A172 (cell line): ENCODE results near the gene EGFLAM. TPM values are rescaled to one million over a fixed set of nuclear protein-coding genes. Genes with fewer than 3 reads are reported as not detected.

Experiments used
- DNase-seq: peaks from one replicate; pipeline ENCODE4 v3.0.0-alpha.2; 2015; ENCODE audit warnings: low spot score
- total RNA-seq: library from RNA; depleted of rRNA; stranded (reverse); fragments of >200 nt; shearing (Covaris generic); gene quantifications from 2 replicates; pipeline ENCODE4 v1.2.3, GENCODE V29; 2014

The EGFLAM gene
- total RNA-seq, 1 experiment from 2014 or later = 0.07 TPM

DNA sequence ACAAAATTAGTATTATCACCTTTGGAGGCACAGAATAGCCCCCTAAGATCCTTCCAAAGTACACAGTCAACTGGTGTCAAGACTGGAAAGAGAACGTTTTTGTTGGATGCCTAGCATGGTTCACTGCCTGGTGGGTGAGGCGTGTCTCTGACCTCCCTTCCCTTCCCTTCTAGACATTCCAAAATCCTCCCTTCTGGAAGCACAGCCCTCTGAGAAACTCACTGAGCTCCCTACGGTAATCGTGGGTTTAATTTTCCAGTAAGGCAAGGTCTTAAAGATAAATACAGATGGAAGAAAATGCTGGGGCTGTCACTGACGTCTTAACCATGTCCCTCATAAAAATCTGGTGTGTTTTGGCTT lies 159.3 kb downstream of the EGFLAM start:
- no peak for DNase-seq

DNA sequence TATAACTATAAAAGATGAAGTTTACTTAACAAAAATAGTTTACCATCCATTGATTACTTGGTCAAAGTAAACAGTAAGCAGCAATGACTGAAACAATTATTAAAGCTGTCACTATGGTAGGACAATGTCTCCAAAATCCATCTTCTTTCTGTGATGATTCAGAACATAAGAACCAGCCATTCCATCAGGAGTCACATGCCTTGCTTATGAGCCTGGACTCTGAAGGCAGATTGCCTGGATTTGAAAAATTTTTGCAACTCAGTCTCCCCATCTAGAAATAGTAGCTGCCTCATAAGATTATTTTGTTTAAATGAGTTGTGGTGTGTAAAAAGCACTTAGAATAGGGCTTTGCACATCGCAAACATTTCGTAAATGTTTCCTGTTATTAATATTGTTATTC lies 161.9 kb downstream of the EGFLAM start:
- no peak for DNase-seq

DNA sequence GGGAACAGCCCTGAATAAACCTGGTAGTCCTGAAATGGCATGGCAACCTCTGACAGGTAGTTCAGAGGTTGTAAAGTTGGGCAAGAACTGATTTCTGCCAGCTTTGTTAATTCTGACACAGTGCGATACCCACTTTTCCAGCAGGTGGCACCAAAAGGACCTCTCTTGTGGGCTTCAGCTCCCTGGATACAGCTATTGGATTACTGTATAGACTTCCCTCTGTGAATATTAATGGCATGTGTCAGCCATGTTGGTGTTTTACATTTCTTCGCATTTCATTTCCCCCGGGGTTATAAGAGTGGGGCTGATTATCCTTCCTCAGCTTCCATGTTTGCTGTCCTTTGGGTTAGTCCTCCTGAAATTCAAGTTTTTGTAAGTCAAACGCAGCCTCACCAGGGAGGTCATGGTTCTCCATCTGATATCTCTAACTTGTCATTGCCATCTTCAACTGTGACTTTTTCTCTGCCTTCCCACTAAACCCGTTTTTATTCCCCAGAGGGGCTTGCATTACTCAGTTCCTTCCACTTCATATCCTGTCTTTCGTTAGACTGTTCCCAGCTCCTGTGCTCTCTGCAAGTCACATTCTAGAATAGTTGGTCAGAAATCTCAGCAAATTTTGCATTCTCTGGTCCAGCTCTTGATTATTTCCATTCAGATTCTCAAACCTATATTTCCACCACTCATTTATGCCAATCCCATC lies 162.5 kb downstream of the EGFLAM start:
- DNase-seq = peak; percentile 68

DNA sequence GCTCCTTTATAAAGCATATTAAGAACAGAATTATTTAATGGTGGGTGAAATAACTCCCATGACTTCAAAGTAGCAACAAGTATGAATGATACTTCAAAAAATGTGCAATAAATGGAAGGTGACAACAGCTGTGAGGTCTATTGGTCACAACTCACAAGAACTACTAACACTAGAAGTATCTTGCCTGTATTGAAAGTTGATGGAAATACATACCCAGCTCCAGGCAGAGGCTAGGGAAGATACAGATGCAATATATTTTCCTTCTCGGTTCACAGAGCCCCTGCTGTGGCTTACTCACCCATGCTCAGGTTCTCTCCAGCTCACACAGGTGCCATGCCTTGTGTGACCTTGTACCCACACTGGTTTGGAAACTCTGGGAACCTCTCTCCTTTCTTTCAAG lies 164.3 kb downstream of the EGFLAM start:
- DNase-seq = no peak

DNA sequence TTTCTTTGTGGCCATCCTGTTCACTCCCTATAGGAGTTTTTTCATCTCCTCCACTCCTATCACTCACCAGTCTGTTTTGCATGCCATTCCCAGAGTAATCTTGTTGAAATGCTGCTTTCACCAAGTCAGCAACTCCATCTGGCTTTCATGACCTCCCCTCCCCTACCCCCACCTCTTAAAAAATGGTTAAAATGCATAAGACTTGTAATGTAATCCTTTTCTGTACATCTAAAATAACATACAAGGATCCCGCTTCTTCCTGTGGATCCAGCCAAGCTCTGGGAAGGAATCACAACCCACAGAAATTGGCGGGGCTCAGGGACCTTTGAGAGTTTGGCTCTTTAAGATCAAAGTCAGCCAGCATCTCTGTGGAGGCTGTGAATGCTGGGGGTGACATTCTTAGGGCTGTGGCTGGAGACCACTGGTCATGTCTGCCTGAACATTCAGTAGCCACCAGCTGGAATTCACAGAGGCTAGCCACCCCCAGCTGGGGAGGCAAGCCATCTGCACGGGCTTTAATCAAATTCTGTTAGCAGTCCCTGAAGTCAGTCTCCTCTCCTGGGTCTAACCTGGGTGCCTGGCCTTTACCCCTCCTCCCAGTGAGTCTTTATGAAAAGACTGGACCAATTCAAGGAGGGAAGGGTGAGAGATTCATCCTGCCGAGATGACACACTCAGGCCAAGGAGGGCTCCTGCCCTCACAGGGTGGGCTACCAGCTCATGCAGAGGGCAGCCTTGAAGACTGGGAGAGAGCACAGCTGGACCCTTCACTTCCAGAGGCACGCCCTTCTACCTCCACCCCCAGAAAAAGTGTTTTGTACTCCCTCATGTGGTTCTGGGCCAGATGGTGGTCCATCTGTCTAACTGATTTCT lies 165.2 kb downstream of the EGFLAM start:
- DNase-seq = no peak

DNA sequence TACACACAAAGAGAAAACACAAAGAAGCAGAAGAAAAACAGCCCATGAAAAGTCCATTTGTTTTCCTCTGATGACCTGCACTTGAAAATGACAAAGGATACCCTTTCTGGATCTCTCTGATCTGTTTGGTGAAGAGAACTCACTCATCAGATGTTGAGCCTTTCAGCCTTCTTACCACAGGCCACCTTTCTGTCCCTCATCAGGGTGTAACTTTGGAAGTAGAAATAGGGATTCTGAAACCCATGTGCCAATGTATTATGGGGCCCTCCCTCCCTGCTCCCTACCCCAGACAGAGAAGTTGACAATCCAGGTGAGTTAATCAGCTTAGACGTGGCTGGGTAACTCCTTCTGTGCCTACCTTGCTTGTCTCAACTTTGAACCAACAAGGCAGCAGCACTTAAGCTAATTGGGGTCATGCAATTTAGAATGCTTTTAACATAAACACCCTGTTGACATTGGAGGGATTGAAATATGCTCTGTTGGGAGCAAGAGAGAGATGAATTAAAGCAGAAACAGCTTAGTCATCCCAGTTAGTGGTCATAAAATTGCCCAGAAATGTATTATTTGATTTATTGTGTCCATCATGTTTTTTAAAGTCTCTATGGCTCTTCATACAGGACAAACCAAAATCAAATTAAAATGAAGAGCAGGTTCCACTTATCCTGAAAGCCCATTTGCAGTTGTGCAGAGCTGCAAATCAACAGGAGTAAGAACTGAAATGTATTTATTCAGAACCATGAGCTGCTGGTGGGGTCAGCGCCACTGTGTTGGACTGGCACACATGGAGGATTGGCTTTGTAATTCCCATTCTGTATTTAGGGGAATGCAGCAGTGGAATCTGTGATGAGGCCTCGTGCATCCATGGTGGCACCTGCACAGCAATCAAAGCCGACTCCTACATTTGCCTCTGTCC lies 166.0 kb downstream of the EGFLAM start:
- peak; percentile 37 for DNase-seq

DNA sequence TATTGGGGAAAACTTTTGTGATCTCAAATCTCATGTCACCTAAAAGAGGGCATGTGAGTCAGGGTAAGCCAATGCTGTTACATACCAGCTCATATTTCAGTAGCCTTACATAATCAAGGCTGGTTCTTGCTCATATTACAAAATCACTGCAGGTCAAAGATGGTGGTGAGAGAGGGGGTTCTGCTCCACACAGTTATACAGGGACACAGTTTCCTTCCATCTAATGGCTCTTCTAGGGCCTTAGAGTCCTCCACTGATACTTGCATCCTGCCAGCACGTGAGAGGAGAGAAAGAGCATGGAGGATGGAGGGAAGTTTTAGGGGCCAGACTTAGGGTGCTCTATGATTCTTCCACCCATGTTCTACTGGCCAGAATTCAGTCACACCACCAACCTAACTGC lies 168.1 kb downstream of the EGFLAM start:
- DNase-seq = no peak

DNA sequence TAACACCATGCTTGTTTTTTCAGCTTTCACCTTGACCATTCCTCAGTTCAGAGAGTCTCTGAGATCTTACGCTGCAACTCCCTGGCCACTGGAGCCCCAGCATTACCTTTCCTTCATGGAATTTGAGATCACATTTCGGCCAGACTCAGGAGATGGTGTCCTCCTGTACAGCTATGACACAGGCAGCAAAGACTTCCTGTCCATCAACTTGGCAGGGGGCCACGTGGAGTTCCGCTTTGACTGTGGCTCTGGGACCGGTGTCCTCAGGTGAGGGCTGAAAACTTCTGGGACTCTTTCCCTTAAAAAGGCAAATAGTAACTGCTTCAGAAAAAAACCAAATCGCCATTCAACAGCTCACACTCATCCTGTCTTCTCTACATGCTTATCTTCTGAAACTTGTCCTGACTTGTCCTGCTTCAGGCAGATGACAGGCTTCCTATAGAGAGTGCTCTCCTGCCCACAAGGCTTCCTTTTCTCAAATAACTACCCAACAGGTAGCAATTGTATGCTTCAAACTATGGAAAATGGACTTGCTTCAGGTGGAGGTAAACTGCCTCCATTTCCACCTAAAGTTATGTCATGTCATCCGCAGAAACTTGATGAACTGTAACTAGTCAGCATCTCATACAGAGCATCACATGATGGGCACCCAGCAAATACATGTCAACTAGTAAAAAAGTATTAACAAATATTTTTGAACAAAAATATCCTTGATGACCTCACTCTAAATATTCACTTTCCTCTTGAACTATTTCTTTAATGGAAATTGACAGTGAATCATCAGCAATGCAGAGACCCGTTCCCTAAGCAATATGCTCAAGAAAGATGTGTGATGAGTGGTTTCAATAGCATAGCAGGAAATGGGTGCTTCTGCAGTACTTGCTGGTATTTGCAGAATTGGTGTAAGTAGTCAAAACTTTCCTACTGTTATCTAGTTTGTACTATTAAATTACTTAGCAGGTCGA lies 168.9 kb downstream of the EGFLAM start:
- DNase-seq = no peak

DNA sequence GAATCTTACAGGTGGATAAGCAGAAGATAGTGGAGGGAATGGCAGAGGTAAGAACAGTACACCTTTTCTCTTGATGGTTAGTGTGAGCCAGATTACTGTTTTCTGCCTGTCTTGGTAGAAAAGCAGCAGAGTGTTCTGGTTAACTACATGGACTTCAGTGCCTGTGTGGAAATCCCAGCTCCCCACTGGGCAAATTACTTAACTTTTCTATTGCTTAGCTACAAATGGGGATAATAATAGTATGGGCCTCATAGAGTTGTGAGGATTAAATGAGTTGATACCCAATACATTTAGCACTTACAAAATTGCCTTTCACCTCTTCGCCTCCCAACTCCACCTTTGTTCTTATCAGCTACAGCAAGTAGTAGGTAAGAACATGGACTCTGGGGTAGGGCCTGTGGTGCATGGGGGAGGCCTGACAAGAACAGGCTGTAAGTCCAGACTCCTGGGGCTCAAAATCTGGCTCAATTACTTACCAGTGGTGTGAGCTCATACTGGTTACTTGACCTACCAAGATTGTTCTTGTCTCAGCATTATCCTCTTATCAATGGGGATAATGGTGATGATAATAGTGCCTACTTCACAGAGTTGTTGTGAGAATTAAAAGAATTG lies 173.0 kb downstream of the EGFLAM start:
- DNase-seq = no peak

DNA sequence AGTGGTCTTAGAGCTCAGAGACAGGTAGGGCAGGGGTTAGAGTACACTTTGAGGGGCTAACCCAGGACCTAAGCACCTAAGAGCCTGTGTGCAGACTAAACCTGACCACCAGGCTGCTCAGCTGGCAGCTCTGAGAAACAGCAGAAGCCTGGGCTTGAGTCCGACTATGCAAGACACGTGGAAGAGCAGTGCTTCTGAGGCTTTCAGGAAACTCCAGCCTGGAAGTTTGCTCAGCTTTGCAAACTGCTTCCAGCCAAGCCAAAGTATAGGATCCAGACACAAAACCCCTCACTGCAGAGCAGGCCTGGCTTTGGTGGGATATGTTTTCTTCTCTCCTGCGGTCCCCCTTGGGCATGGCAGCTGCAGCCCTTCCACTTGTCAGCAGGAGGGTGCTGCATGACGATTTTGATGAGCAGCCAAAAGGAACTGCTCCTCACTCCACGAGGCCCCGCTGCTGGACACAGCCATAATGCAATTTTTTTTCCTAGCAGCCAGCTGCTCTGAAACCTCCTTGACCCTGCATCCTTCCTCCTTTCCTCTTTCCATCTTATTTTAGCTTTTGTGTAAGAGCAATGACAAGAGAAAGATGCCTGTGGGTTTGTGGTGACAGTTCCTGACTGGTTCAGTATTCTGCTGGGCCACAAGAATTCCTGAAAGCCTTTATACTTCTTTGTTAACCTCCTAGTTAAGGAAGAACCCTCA lies 175.0 kb downstream of the EGFLAM start:
- peak; percentile 87 for DNase-seq

DNA sequence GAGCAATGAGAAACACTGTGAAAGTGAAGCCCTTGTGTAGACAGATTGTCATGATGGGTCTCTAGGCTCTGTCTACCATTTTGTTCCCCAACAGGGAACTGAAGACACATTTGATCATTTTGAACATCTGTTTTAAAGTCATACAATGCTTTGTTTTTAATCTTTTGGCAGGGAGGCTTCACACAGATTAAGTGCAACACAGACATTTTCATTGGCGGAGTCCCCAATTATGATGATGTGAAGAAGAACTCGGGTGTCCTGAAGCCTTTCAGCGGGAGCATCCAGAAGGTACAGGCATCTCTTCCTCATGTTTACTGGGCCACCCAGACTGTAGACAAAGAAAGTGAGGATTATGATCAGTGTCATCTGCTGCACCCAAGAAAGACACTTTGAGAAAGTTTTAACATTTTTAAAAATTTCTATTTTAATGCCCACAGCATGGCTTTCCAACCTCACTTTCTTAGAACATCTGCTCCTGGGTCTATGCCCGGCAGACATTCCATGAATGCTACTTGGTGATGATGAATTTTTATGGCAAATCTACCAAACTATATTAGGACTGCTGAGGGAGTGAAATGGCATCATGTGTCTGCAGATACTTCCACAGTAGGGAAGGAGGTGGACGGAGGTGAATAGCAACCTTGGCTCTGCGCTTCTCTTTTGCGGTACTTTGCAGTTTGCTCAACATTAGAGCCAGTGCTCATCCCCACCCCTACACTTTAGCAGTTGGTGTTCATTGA lies 176.8 kb downstream of the EGFLAM start:
- peak; percentile 35 for DNase-seq

DNA sequence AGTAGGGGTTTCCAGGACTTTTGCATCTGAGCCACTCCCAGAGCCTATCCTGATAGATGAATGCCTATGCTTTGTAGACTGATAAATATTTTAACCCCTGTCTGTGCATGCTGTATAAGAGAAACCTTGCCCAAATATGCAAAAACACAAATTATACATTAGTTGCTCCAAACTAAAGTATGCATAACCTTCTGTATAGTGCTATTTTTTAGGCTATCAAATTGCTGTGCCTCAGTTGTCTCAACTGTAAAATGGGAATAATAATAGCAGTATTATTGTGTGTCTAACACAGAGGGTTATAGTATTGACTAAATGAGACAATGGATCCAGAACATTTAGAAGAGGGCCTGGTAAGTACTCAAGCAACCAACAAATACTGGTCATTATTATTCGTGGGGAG lies 180.4 kb downstream of the EGFLAM start:
- no peak for DNase-seq

DNA sequence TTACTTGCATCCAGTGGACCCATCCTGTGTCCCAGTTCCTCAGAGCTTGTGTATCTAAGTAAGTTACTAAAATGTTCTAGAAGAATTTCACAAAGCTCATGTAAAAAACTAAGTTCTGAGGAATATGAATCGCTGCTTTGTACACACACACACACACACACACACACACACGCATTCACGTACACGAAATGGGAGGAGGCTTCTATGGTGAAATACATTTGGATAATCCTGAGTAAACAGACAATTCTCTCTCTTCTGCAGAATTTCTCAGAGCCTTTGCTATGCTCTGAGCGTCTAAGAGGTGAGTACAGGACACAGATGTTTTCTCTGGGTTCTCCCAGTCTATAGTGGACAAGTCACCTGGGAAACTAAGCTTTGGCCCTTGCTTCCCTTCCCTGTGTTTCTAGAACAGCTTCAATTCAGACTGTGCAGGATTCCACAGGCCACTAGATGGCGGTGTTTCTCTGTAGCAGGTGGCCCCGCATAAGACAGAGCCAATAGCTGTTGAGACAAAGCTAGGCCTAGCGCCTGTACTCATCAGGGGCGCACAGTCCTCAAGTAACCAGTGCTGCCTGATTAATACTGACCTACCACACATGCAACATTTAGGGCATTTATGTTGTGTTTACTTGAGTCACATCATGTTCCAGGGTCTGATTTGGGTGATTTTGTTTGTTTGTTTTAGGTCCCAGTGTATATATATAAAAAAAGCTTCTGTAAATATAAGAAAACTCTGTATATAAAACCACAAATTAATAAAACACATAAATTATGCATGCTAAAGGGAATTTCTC lies 183.3 kb downstream of the EGFLAM start:
- DNase-seq = peak; percentile 92

DNA sequence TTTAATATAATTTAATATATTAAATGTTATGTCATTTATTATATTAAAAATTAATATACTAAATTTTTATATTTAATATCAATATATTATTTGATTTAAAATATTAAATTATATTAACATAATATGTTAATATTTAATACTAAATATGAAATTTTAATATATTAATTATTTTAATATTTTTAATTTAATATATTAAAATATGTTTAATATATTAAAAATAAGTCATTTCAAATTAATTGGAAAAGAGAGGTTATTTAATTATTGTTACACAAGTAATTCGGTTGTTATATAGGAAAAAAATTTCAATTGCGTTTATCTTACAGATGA lies 183.9 kb downstream of the EGFLAM start:
- DNase-seq = no peak

DNA sequence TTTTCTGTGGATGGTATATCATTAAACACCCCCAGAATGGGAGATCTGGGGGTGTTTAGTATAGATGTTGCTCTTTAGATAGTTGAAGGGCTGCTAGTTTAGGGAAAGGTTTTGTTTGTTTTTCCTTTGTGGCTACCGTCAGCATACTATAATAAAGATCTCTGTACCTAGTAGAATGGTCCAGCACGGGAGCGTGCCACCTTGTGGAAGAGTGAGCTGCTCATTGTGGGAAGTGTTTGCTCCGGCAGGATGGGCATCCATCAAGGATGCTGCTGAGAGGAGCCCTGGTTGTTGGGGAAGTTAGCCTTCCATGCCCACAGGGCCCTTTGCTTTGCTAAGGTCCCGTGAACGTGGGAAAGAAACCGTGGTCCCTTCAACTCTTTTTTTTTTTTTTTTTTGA lies 185.0 kb downstream of the EGFLAM start:
- no peak for DNase-seq

DNA sequence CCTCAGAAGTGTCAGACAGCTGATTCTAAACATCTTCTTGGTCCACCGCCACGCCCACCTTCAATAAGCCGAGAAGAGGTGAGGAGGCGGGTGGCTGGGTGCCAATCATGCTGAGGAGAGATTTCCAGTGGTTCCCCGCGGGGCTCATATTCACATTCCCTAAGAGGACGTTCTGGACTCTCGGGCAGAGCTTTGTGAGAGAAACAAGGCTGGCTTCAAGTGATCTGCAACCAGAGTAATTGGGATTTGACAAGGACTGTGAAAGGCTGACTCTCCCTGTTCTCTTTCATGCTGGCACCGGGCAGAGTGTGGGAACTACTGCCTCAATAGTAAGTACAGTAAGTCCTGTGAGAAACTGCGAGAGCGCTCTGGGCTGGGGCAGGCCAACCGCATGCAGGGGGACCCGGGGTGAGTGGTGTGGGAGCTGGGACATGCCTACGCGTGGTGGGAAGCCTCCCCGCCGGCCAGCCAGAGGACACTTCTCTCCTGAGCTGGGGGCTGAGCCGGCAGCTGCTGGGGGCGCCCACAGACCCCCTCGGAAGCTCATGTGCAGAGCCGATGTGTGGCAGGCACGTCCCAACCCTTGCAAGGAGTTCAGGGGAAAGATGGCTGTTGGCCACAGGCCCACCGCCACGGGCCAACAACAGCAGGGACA lies 187.1 kb downstream of the EGFLAM start:
- no peak for DNase-seq

DNA sequence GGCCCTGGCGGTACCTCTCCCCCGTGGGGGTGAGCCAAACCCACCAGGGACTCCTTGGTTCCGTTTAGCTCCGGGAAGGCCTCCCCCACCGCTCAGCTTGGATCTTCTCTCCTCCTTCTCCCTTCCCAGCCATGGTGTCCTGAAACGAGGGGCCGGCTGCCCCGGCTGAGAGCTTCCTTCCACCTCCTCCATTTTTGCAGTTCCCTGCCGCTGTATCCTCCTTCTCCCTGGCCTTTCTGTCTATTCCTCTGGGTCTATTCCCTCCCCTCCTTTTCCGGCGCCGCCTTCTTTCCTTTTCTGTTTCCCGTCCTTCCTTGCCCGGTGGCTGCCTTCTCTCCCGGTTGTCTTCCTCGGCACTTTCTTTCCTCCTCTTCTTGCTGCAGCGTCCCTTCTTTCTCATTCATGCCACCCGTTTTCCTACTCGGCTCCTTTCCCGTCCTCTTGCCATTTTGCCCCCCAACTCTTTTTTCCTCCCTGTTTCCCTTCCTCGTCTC lies 187.7 kb downstream of the EGFLAM start:
- DNase-seq = no peak

DNA sequence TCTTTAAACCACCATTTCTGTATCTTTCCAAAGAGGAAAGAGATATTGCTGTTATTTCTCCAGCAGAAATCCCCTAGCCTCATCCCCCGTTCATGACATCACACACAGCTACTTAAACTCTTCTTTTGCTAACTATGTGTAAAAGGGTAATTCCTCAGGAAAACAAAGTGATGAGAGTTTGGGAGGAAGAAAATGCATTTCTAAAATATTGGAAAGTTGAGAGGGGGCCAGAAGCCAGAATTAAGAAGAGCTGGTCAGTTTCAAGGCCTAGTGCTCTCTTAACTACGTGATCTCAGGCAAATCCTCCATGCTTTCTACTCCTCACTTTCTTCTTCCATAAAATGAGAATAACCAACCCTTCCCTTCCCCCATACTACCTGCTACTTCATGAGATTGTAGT lies 188.7 kb downstream of the EGFLAM start:
- DNase-seq = no peak
